H1 (cell line): ENCODE data around the gene TXNRD3. TPM values are rescaled to one million over a fixed set of nuclear protein-coding genes. Genes with fewer than 3 reads are reported as not detected.

Experiments
- CTCF ChIA-PET: fragments of 300-600 bp; sonication (Branson Sonifier 250); formaldehyde crosslinking; loops from one replicate; lab custom pipeline; 2021; ENCODE audit not compliant: partially characterized antibody; lab: Charles Lee
- POLR2A ChIA-PET: fragments of 300-600 bp; sonication (Branson Sonifier 250); formaldehyde crosslinking; loops from one replicate; lab custom pipeline; 2021; ENCODE audit warnings: inconsistent platforms; ENCODE audit not compliant: partially characterized antibody; lab: Charles Lee
- DNase-seq, 2 experiments: peaks; one replicate each; pipeline versions ENCODE4 v3.0.0 to v3.0.0-alpha.2; 2010 to 2022; ENCODE audit warnings: low spot score in 2 of 2, low read depth in 1 of 2, mixed read lengths in 1 of 2
- FAIRE-seq: peaks from 2 replicates; lab custom pipeline; 2011; peaks lifted over from hg19 to GRCh38; lab: Jason Lieb, UNC
- H2AFZ ChIP-seq: 2 replicates; pipeline ENCODE4 v1.8.1; 2012; ENCODE audit warnings: low read length, inconsistent platforms
- H2AK5ac ChIP-seq: 2 replicates; pipeline ENCODE4 v1.6.1; 2013; ENCODE audit warnings: low read depth, low read length
- H2BK120ac ChIP-seq: replicated peaks from 2 replicates; pipeline ENCODE3; 2013; ENCODE audit warnings: low read depth, low read length, inconsistent platforms
- H2BK12ac ChIP-seq: 2 replicates; pipeline ENCODE4 v1.6.1; 2013; ENCODE audit warnings: low read depth, low read length
- H2BK15ac ChIP-seq: 2 replicates; pipeline ENCODE4 v1.6.1; 2013; ENCODE audit warnings: low read length
- H2BK20ac ChIP-seq: 2 replicates; pipeline ENCODE4 v1.6.1; 2013; ENCODE audit warnings: low read length
- H2BK5ac ChIP-seq: 2 replicates; pipeline ENCODE4 v1.6.1; 2013; ENCODE audit warnings: low read depth, low read length
- H3K14ac ChIP-seq: 2 replicates; pipeline ENCODE4 v1.6.1; 2013; ENCODE audit warnings: inconsistent platforms; ENCODE audit not compliant: insufficient read length
- H3K18ac ChIP-seq: 2 replicates; pipeline ENCODE4 v1.6.1; 2013; ENCODE audit warnings: low read length; ENCODE audit errors: extremely low read depth
- H3K23ac ChIP-seq: 2 replicates; pipeline ENCODE4 v1.6.1; 2013; ENCODE audit warnings: inconsistent platforms; ENCODE audit not compliant: insufficient read length
- H3K23me2 ChIP-seq: 2 replicates; pipeline ENCODE4 v1.6.1; 2013; ENCODE audit warnings: low read depth, low read length
- H3K27ac ChIP-seq: 2 replicates; pipeline ENCODE4 v1.6.1; 2011; ENCODE audit warnings: low read depth, low read length, inconsistent platforms
- H3K27me3 ChIP-seq, 4 experiments: replicated peaks in 1 of 4; 1 replicate in 1 of 4; 2 replicates in 3 of 4; pipeline versions ENCODE4 v1.6.1 to v1.8.1; 2011 to 2013; ENCODE audit warnings: low read length in 3 of 4, mild to moderate bottlenecking in 3 of 4, inconsistent platforms in 2 of 4, mixed read lengths in 2 of 4, moderate library complexity in 1 of 4; ENCODE audit not compliant: control insufficient read depth in 3 of 4, insufficient read depth in 3 of 4; ENCODE audit errors: extremely low read depth in 1 of 4
- H3K36me3 ChIP-seq, 4 experiments: 2 replicates each; pipeline versions ENCODE4 v1.6.1 to v1.8.1; 2011 to 2013; ENCODE audit warnings: mild to moderate bottlenecking in 4 of 4, low read length in 3 of 4, moderate library complexity in 2 of 4, control low read depth in 1 of 4, inconsistent platforms in 1 of 4; ENCODE audit not compliant: insufficient read depth in 4 of 4, control insufficient read depth in 2 of 4
- H3K4ac ChIP-seq: replicated peaks from 2 replicates; pipeline ENCODE3; 2013; ENCODE audit warnings: low read length, low read depth, mixed read lengths, inconsistent platforms; ENCODE audit not compliant: insufficient read length
- H3K4me1 ChIP-seq, 4 experiments: replicated peaks in 1 of 4; 1 replicate in 1 of 4; 2 replicates in 3 of 4; pipeline versions ENCODE4 v1.6.1 to v1.8.1; 2011 to 2013; ENCODE audit warnings: low read length in 3 of 4, inconsistent platforms in 2 of 4, mixed read lengths in 1 of 4; ENCODE audit not compliant: insufficient read depth in 4 of 4, control insufficient read depth in 3 of 4
- H3K4me2 ChIP-seq, 2 experiments: 2 replicates each; pipeline versions ENCODE4 v1.6.1 to v1.8.1; 2011 to 2013; ENCODE audit warnings: low read depth in 2 of 2, low read length in 2 of 2, control low read depth in 1 of 2, inconsistent platforms in 1 of 2, mild to moderate bottlenecking in 1 of 2; ENCODE audit not compliant: insufficient read depth in 1 of 2
- H3K4me3 ChIP-seq, 4 experiments: fragments of 200-600, 300-600 bp in 1 of 4; sonication (generic), shearing (Covaris generic), sonication (Bioruptor Twin) in 1 of 4; 2 replicates each; pipeline versions ENCODE4 v1.5.1 to v1.8.1; 2011 to 2016; ENCODE audit warnings: low read length in 4 of 4, low read depth in 3 of 4, control low read depth in 2 of 4, inconsistent platforms in 2 of 4, mild to moderate bottlenecking in 2 of 4, mixed read lengths in 1 of 4, moderate library complexity in 1 of 4; ENCODE audit not compliant: insufficient read depth in 2 of 4; ENCODE audit errors: extremely low read depth in 1 of 4
- H3K56ac ChIP-seq: replicated peaks from 2 replicates; pipeline ENCODE3; 2013; ENCODE audit warnings: low read depth, mild to moderate bottlenecking, mixed read lengths, low read length, inconsistent platforms; ENCODE audit not compliant: insufficient read length
- H3K79me1 ChIP-seq: 2 replicates; pipeline ENCODE4 v1.6.1; 2013; ENCODE audit warnings: low read depth, low read length, control low read depth
- H3K79me2 ChIP-seq, 2 experiments: 2 replicates each; pipeline versions ENCODE4 v1.6.1 to v1.8.1; 2012 to 2013; ENCODE audit warnings: low read length in 2 of 2, mild to moderate bottlenecking in 2 of 2, inconsistent platforms in 1 of 2; ENCODE audit not compliant: insufficient read depth in 2 of 2, control insufficient read depth in 1 of 2
- H3K9ac ChIP-seq, 4 experiments: replicated peaks in 1 of 4; 1 replicate in 1 of 4; 2 replicates in 3 of 4; pipeline versions ENCODE4 v1.6.1 to v1.8.1; 2011 to 2013; ENCODE audit warnings: low read depth in 3 of 4, low read length in 3 of 4, control low read depth in 2 of 4, mild to moderate bottlenecking in 2 of 4, moderate library complexity in 2 of 4, inconsistent platforms in 1 of 4; ENCODE audit errors: extremely low read depth in 1 of 4
- H3K9me3 ChIP-seq, 2 experiments: 2 replicates each; pipeline versions ENCODE4 v1.6.1 to v1.8.1; 2012 to 2013; ENCODE audit warnings: mild to moderate bottlenecking in 2 of 2, moderate library complexity in 2 of 2, control low read depth in 1 of 2, inconsistent platforms in 1 of 2, low read depth in 1 of 2, low read length in 1 of 2, mixed read lengths in 1 of 2; ENCODE audit not compliant: insufficient read depth in 2 of 2
- H4K20me1 ChIP-seq, 2 experiments: replicated peaks in 1 of 2; 2 replicates each; pipeline versions ENCODE3 to v1.8.1; 2011 to 2013; ENCODE audit warnings: inconsistent platforms in 2 of 2, low read length in 2 of 2, mild to moderate bottlenecking in 1 of 2; ENCODE audit not compliant: insufficient read depth in 2 of 2, control insufficient read depth in 1 of 2
- H4K5ac ChIP-seq: 2 replicates; pipeline ENCODE4 v1.6.1; 2013; ENCODE audit warnings: low read length, low read depth, mixed read lengths, inconsistent platforms; ENCODE audit not compliant: insufficient read length
- H4K8ac ChIP-seq: 2 replicates; pipeline ENCODE4 v1.8.0; 2013; ENCODE audit warnings: mild to moderate bottlenecking, moderate library complexity, low read length, inconsistent platforms; ENCODE audit not compliant: insufficient read depth; ENCODE audit errors: extremely low read depth
- H4K91ac ChIP-seq: replicated peaks from 2 replicates; pipeline ENCODE3; 2013; ENCODE audit warnings: low read length, mixed read lengths, inconsistent platforms; ENCODE audit not compliant: insufficient read length
- BACH1 ChIP-seq: IDR thresholded peaks from 2 replicates; pipeline ENCODE4 v1.6.1; 2012; ENCODE audit warnings: low read length, improper control_type of control experiment
- CHD2 ChIP-seq: IDR thresholded peaks from 2 replicates; pipeline ENCODE4 v1.6.1; 2012; ENCODE audit warnings: low read length, improper control_type of control experiment
- EGR1 ChIP-seq: IDR thresholded peaks from 2 replicates; pipeline ENCODE4 v1.6.1; 2011; ENCODE audit warnings: low read depth, low read length, borderline replicate concordance
- EZH2 ChIP-seq: fragments of 200-600 bp; sonication (generic); IDR thresholded peaks from 2 replicates; pipeline ENCODE4 v1.7.1; 2012; ENCODE audit warnings: low read depth, mild to moderate bottlenecking, moderate library complexity, low read length, inconsistent platforms; ENCODE audit not compliant: severe bottlenecking
- FOSL1 ChIP-seq: IDR thresholded peaks from 2 replicates; pipeline ENCODE4 v1.6.1; 2011; ENCODE audit warnings: mild to moderate bottlenecking, low read depth, low read length, moderate library complexity; ENCODE audit not compliant: insufficient read depth
- GABPA ChIP-seq: IDR thresholded peaks from 2 replicates; pipeline ENCODE4 v1.6.1; 2011; ENCODE audit warnings: mild to moderate bottlenecking, low read length, moderate library complexity, borderline replicate concordance; ENCODE audit not compliant: insufficient read depth
- GTF2F1 ChIP-seq: IDR thresholded peaks from 2 replicates; pipeline ENCODE4 v1.6.1; 2012; ENCODE audit warnings: low read depth, low read length, improper control_type of control experiment, borderline replicate concordance
- JUN ChIP-seq: IDR thresholded peaks from 2 replicates; pipeline ENCODE4 v1.6.1; 2011; ENCODE audit warnings: low read depth, mild to moderate bottlenecking, improper control_type of control experiment, low read length
- MAFK ChIP-seq: IDR thresholded peaks from 2 replicates; pipeline ENCODE4 v1.6.1; 2012; ENCODE audit warnings: low read depth, mild to moderate bottlenecking, improper control_type of control experiment, low read length
- NANOG ChIP-seq: IDR thresholded peaks from 2 replicates; pipeline ENCODE4 v1.6.1; 2011; ENCODE audit warnings: low read length, low read depth, mild to moderate bottlenecking, inconsistent platforms; ENCODE audit not compliant: insufficient read depth, poor library complexity, severe bottlenecking
- RFX5 ChIP-seq: IDR thresholded peaks from 2 replicates; pipeline ENCODE4 v1.6.1; 2011; ENCODE audit warnings: low read depth, low read length, improper control_type of control experiment, borderline replicate concordance
- SAP30 ChIP-seq: fragments of 300-600 bp; sonication (generic); IDR thresholded peaks from 2 replicates; pipeline ENCODE4 v1.7.1; 2012; ENCODE audit warnings: low read length, moderate library complexity, mild to moderate bottlenecking, inconsistent platforms; ENCODE audit not compliant: insufficient read depth, insufficient replicate concordance
- TAF1 ChIP-seq: IDR thresholded peaks from 2 replicates; pipeline ENCODE4 v1.6.1; 2011; ENCODE audit warnings: mild to moderate bottlenecking, low read depth, low read length
- TEAD4 ChIP-seq: IDR thresholded peaks from 2 replicates; pipeline ENCODE4 v1.6.1; 2012; ENCODE audit warnings: low read depth, low read length, inconsistent platforms, mixed read lengths
- YY1 ChIP-seq: IDR thresholded peaks from 2 replicates; pipeline ENCODE4 v1.6.1; 2011; ENCODE audit warnings: low read depth, mild to moderate bottlenecking, low read length
- WGBS, 2 experiments: shearing (Covaris generic) in 1 of 2; methylation state at CpG; one replicate each; pipeline versions ENCODE4 v1.1.6 to v1.1.7; 2013 to 2015; ENCODE audit warnings: low lambda C conversion rate in 2 of 2, mixed read lengths in 2 of 2, inconsistent platforms in 1 of 2, low coverage in 1 of 2, missing lambda C conversion rate in 1 of 2; ENCODE audit not compliant: insufficient replicate concordance in 2 of 2, insufficient coverage in 1 of 2, insufficient read length in 1 of 2; ENCODE audit errors: extremely low coverage in 1 of 2, missing lambda C conversion rate in 1 of 2; 5-methylcytosine and 5-hydroxymethylcytosine counted together
- polyA plus RNA-seq, 7 experiments: library from polyadenylated mRNA; depleted of rRNA in 3 of 7; stranded (reverse) in 5 of 7; unstranded in 2 of 7; fragments of >200 nt in 5 of 7; fragments of 200-250 nt in 2 of 7; gene quantifications; 1 replicate in 5 of 7; 2 replicates in 1 of 7; 4 replicates in 1 of 7; pipeline versions ENCODE4 v1.2.1 to v1.2.3, GENCODE V29; 2011 to 2013; ENCODE audit warnings: missing spikeins in 2 of 7, mixed read lengths in 2 of 7
- total RNA-seq: library from RNA; stranded (reverse); fragmentation: NEBNext Ultra II Directional; extraction: Animal tissue kit (Norgen Biotek cat#: 25700); gene quantifications from 2 replicates; pipeline ENCODE4 v1.2.1, GENCODE V29; 2021

TXNRD3 gene
- total and polyA plus RNA-seq, 2 of the 8 experiments (the other 6 are each of a cell fraction or from before 2014, with no cell fraction given) = 3.4 to 4.3 TPM

DNA sequence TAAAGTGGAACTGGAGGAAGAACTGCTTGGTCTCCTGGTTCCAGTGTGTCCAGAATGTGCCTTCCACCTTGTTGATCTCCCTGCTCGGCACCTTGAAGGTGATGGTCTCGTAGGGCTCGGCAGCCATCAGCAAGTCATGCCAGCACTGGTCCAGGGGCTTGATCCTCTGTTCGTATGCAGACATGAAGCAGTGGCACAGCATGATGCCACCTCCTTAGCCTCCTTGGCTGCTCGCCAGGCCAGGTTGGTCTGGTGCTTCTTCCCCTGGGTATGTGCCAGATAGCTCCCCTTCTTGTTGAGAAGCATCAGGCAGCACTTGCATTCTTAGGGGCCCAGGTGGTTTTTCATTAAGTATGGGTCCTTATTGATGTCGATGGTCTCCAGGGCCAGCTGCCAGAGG, 17.8 kb upstream of the TXNRD3 start:
- DNase-seq = peak in 1 of 2 experiments; percentile 20
- TF ChIP-seq TEAD4 (no peak), RFX5 (no peak), YY1 (no peak), EGR1 (no peak), MAFK (no peak), JUN (no peak), GABPA (no peak), EZH2 (no peak), GTF2F1 (no peak), FOSL1 (no peak), TAF1 (no peak), CHD2 (no peak), SAP30 (no peak), NANOG (no peak), BACH1 (no peak)

More for the DNA sequence above, 17.8 kb upstream of the TXNRD3 start:
- H3K23ac ChIP-seq = no peak overlapping the region
- H3K79me2 ChIP-seq = no peaks in the 10 kb centered on the region
- H4K5ac ChIP-seq = no peak overlapping the region
- H2BK20ac ChIP-seq = no peak overlapping the region
- no peak overlapping the region for H3K4me3 ChIP-seq
- H3K14ac ChIP-seq = no peak overlapping the region
- no peaks in the 10 kb centered on the region for H3K79me1 ChIP-seq
- H3K9ac ChIP-seq = no peak overlapping the region
- no peaks in the 10 kb centered on the region for H4K20me1 ChIP-seq
- ChIA-PET CTCF (interaction anchor here (1.6 kb wide), 1 partner anchor 12 kb away, joined by 9 read pairs; no protein-coding TSS in a partner anchor), POLR2A (interaction anchor here (1.5 kb wide), 1 partner anchor 12 kb away, joined by 3 read pairs; no protein-coding TSS in a partner anchor)
- 94% methylated on average over 6 of the region's 6 CpGs; no CpG with 5 or more reads in 1 of the 2 experiments for WGBS, 2 experiments
- H3K27me3 ChIP-seq = peaks cover 0 to 2% (median 0%) of the 10 kb centered on the region in 4 experiments; a peak in 2 of 7 replicates
- no peak overlapping the region for H2BK5ac ChIP-seq
- H2AK5ac ChIP-seq = no peak overlapping the region
- no peak overlapping the region for H2BK15ac ChIP-seq
- H2BK12ac ChIP-seq = no peak overlapping the region
- H3K18ac ChIP-seq = no peak overlapping the region
- H2AFZ ChIP-seq = no peak overlapping the region
- H3K23me2 ChIP-seq = no peaks in the 10 kb centered on the region
- no peak overlapping the region for H3K56ac ChIP-seq
- H3K27ac ChIP-seq = no peak overlapping the region
- no peak overlapping the region for H4K8ac ChIP-seq
- H3K4ac ChIP-seq = no peak overlapping the region
- no peaks in the 10 kb centered on the region; a peak in 1 of 7 replicates for H3K4me1 ChIP-seq
- H3K4me2 ChIP-seq = no peak overlapping the region
- no peaks in the 10 kb centered on the region for H3K36me3 ChIP-seq
- H2BK120ac ChIP-seq = no peak overlapping the region
- H4K91ac ChIP-seq = no peak overlapping the region
- no peak for FAIRE-seq
- H3K9me3 ChIP-seq = peaks cover 0 to 7% of the 10 kb centered on the region in 2 experiments; a peak in 2 of 4 replicates
